K562 (cell line): Measurements from ENCODE around the gene COL4A2. TPM values are rescaled to one million over a fixed set of nuclear protein-coding genes. Genes with fewer than 3 reads are reported as not detected.
A peak's percentile ranks its signal among the peaks of the same experiment; 100 is the strongest.

Experiments
- ATAC-seq: fragments of 200-7000 bp; cut with Tn5 transposase; 3 replicates; pipeline ENCODE4 v1.9.1; 2020; ENCODE audit warnings: moderate library complexity
- BruUV-seq: library from RNA; stranded (reverse); fragments of 400-500 nt; replicated peaks from 2 replicates; lab custom pipeline; 2021; lab: Mats Ljungman, UMichigan
- CTCF ChIA-PET: fragments of 300-600 bp; formaldehyde crosslinking; extraction: SDS; loops from one replicate; lab custom pipeline; 2021; ENCODE audit warnings: low intra/inter-chr PET ratio; lab: Yijun Ruan, JAX
- POLR2A ChIA-PET: fragments of 300-600, 350-650 bp; sonication (Branson Sonifier 250); formaldehyde crosslinking; extraction: SDS; loops from one replicate; lab custom pipeline; 2021; ENCODE audit warnings: antibody characterized with exemption, inconsistent platforms; lab: Yijun Ruan, JAX
- DNase-seq, 4 experiments: peaks; one replicate each; pipeline versions ENCODE4 v3.0.0 to v3.0.0-alpha.2; 2011 to 2018; ENCODE audit warnings: low spot score in 3 of 4, mixed read lengths in 3 of 4; ENCODE audit errors: extremely low read depth in 1 of 4
- FAIRE-seq: peaks from 2 replicates; lab custom pipeline; 2011; peaks lifted over from hg19 to GRCh38; lab: Jason Lieb, UNC
- H2AFZ ChIP-seq: 2 replicates; pipeline ENCODE4 v1.6.0; 2011; ENCODE audit warnings: low read depth, low read length, control low read depth, inconsistent platforms
- H3K27ac ChIP-seq: fragments of 200-600 bp; 3 replicates; pipeline ENCODE4 v1.8.0; 2011; ENCODE audit warnings: low read depth, mild to moderate bottlenecking, control low read depth, inconsistent platforms, low read length, moderate library complexity, mixed read lengths; ENCODE audit errors: extremely low read depth
- H3K27me3 ChIP-seq, 2 experiments: fragments of 300-600 bp in 1 of 2; 2 replicates in 1 of 2; 3 replicates in 1 of 2; pipeline versions ENCODE4 v1.6.0 to v1.8.0; 2011; ENCODE audit warnings: inconsistent platforms in 2 of 2, low read length in 2 of 2, mild to moderate bottlenecking in 1 of 2, mixed read lengths in 1 of 2, moderate library complexity in 1 of 2; ENCODE audit not compliant: control insufficient read depth in 2 of 2, insufficient read depth in 2 of 2
- H3K36me3 ChIP-seq: fragments of 300-600 bp; 3 replicates; pipeline ENCODE4 v1.8.0; 2011; ENCODE audit warnings: mild to moderate bottlenecking, low read length, inconsistent platforms; ENCODE audit not compliant: control insufficient read depth, insufficient read depth
- H3K4me1 ChIP-seq, 2 experiments: fragments of 200-600 bp in 1 of 2; replicated peaks in 1 of 2; 2 replicates in 1 of 2; 3 replicates in 1 of 2; pipeline versions ENCODE4 v1.5.1 to v1.8.0; 2011; ENCODE audit warnings: inconsistent platforms in 2 of 2, low read length in 2 of 2, mild to moderate bottlenecking in 1 of 2, mixed read lengths in 1 of 2, moderate library complexity in 1 of 2; ENCODE audit not compliant: control insufficient read depth in 2 of 2, insufficient read depth in 2 of 2
- H3K4me2 ChIP-seq: 2 replicates; pipeline ENCODE4 v1.6.1; 2011; ENCODE audit warnings: low read length, control low read depth, inconsistent platforms, mixed read lengths; ENCODE audit not compliant: insufficient read depth
- H3K4me3 ChIP-seq: fragments of 200-600 bp; sonication (generic), shearing (Covaris generic); 2 replicates; pipeline ENCODE4 v1.5.1; 2016; ENCODE audit warnings: control low read depth, inconsistent platforms
- H3K79me2 ChIP-seq: fragments of 200-600 bp; 3 replicates; pipeline ENCODE4 v1.8.0; 2011; ENCODE audit warnings: low read length, inconsistent platforms; ENCODE audit not compliant: control insufficient read depth, insufficient read depth
- H3K9ac ChIP-seq, 2 experiments: 2 replicates each; pipeline versions ENCODE4 v1.6.0 to v1.6.1; 2011; ENCODE audit warnings: low read depth in 2 of 2, low read length in 2 of 2, control low read depth in 1 of 2, inconsistent platforms in 1 of 2, mild to moderate bottlenecking in 1 of 2, mixed read lengths in 1 of 2; ENCODE audit not compliant: insufficient read depth in 1 of 2
- H3K9me1 ChIP-seq: one replicate; pipeline ENCODE4 v1.6.0; 2011; ENCODE audit warnings: inconsistent platforms, mild to moderate bottlenecking, low read length, moderate library complexity; ENCODE audit not compliant: control insufficient read depth, insufficient read depth
- H3K9me3 ChIP-seq: replicated peaks from 2 replicates; pipeline ENCODE4 v1.5.1; 2011; ENCODE audit warnings: low read depth, low read length, inconsistent platforms; ENCODE audit not compliant: control insufficient read depth, insufficient read depth
- H4K20me1 ChIP-seq: replicated peaks from 2 replicates; pipeline ENCODE4 v1.6.1; 2011; ENCODE audit warnings: low read length, inconsistent platforms, mixed read lengths; ENCODE audit not compliant: control insufficient read depth, insufficient read depth
- BCL6 ChIP-seq: fragments of 250-450 bp; sonication (Bioruptor Pico); IDR thresholded peaks from 2 replicates; pipeline ENCODE4 v1.4.0; 2020
- CHAMP1 ChIP-seq: fragments of 450-650 bp; IDR thresholded peaks from 2 replicates; pipeline ENCODE4 v1.6.1; 2016; ENCODE audit warnings: mild to moderate bottlenecking
- ESRRA ChIP-seq: fragments of 450-650 bp; IDR thresholded peaks from 2 replicates; pipeline ENCODE4 v1.6.1; 2014; ENCODE audit warnings: low read depth, mild to moderate bottlenecking, moderate library complexity, borderline replicate concordance
- IRF2 ChIP-seq: sonication (generic); formaldehyde crosslinking; IDR thresholded peaks from 2 replicates; pipeline ENCODE4 v1.8.1; 2022; ENCODE audit warnings: mild to moderate bottlenecking, missing genetic modification reagents
- PCBP1 ChIP-seq: fragments of 200-400 bp; formaldehyde crosslinking; IDR thresholded peaks from 2 replicates; pipeline ENCODE4 v1.6.1; 2018; ENCODE audit warnings: mild to moderate bottlenecking, low read depth, low read length; ENCODE audit not compliant: poor library complexity, severe bottlenecking
- RHOXF2B ChIP-seq: fragments of 250-450 bp; sonication (Bioruptor Pico); conservative IDR thresholded peaks from 2 replicates; pipeline ENCODE4 v1.5.1; 2021
- SETDB1 ChIP-seq: IDR thresholded peaks from one replicate; pipeline ENCODE4 v1.6.1; 2012; ENCODE audit warnings: low read length, control low read depth, inconsistent platforms
- TAF7 ChIP-seq: fragments of 450-650 bp; IDR thresholded peaks from 2 replicates; pipeline ENCODE4 v1.6.1; 2016; ENCODE audit warnings: missing genetic modification characterization, missing compliant biosample characterization
- ZBTB26 ChIP-seq: fragments of 450-650 bp; formaldehyde crosslinking; IDR thresholded peaks from 2 replicates; pipeline ENCODE4 v1.4.0; 2022; ENCODE audit warnings: missing genetic modification characterization
- ZNF316 ChIP-seq: fragments of 450-650 bp; IDR thresholded peaks from 2 replicates; pipeline ENCODE4 v1.6.1; 2016
- WGBS: fragments of 100-300 bp; shearing (Covaris generic); methylation state at CpG from one replicate; pipeline ENCODE4 v1.1.6; 2016; ENCODE audit warnings: low coverage, mixed read lengths; ENCODE audit not compliant: insufficient coverage; ENCODE audit errors: missing lambda C conversion rate; 5-methylcytosine and 5-hydroxymethylcytosine counted together
- in situ Hi-C: fragments of 300-500 bp; cut with MboI; formaldehyde crosslinking; loops from 4 replicates; pipeline ENCODE4 v1.15.0; 2018; ENCODE audit warnings: inconsistent platforms, mixed read lengths
- intact Hi-C: fragments of 100-400 bp; cut with micrococcal nuclease; formaldehyde crosslinking; loops from 2 replicates; pipeline ENCODE4 v1.14.2; 2022
- polyA plus RNA-seq, 8 experiments: library from polyadenylated mRNA; depleted of rRNA in 4 of 8; stranded (reverse) in 5 of 8; unstranded in 3 of 8; fragments of >200 nt; fragmentation: Nextera tagmentation in 2 of 8; fragmentation: Illumina TruSeq in 1 of 8; extraction: Ambion mirVana in 2 of 8; extraction: Trizol in 1 of 8; gene quantifications; 2 replicates each; pipeline versions ENCODE4 v1.2.1 to v1.2.3, GENCODE V29; 2011 to 2014; ENCODE audit warnings: inconsistent platforms in 1 of 8, missing spikeins in 1 of 8
- total RNA-seq, 7 experiments: library from RNA; depleted of rRNA in 6 of 7; stranded (reverse); fragments of >200 nt in 6 of 7; fragmentation: Illumina TruSeq in 2 of 7; extraction: Trizol in 2 of 7; gene quantifications; 2 replicates each; pipeline versions ENCODE4 v1.2.1 to v1.2.3, GENCODE V29; 2011 to 2021; ENCODE audit warnings: low replicate concordance in 1 of 7

Gene COL4A2
- total and polyA plus RNA-seq, 9 of the 15 experiments (the other 6 are each of a cell fraction or from before 2014, with no cell fraction given): 0.13 to 15.2 (median 8.1) TPM

GRCh38 chr13:110501188-110501587, 194.1 kb downstream of the COL4A2 start (continued):
- TF ChIP-seq ZBTB26 (CRISPR knock-in tag): no peak
- TF ChIP-seq, all 486 proteins: peak for 0

GRCh38 chr13:110503037-110503901, 196.2 kb downstream of the COL4A2 start:
- POLR2A ChIA-PET: interaction anchor here (0.8 kb wide), 1 partner anchor 12 kb away, joined by 3 read pairs; no protein-coding TSS in a partner anchor
- no peak for TF ChIP-seq CHAMP1
- TF ChIP-seq RHOXF2B (CRISPR knock-in tag): no peak
- TF ChIP-seq ZNF316: peak; percentile 47
- no peak for TF ChIP-seq PCBP1
- TF ChIP-seq IRF2 (CRISPR knock-in tag): no peak
- no peak for TF ChIP-seq ZBTB26 (CRISPR knock-in tag)
- no peak for TF ChIP-seq ESRRA
- TF ChIP-seq SETDB1: no peak
- no peak for TF ChIP-seq BCL6 (CRISPR knock-in tag)
- TF ChIP-seq TAF7 (tag): no peak

More at GRCh38 chr13:110503037-110503901, 196.2 kb downstream of the COL4A2 start:
- Histone ChIP-seq H3K4me2 (peak overlapping the region; percentile 37), H4K20me1 (no peaks in the 10 kb centered on the region), H3K36me3 (no peaks in the 10 kb centered on the region), H3K79me2 (no peaks in the 10 kb centered on the region; the same call in 2 of the 3 replicates), H3K9ac (peak overlapping the region; percentile 72 to 85), H3K9me3 (0 out of 2 replicates have a peak, but pooled peaks cover 1% of the 10 kb centered on the region), H3K4me1 (peaks cover 44 to 54% of the 10 kb centered on the region in 2 experiments), H3K9me1 (peaks cover 3% of the 10 kb centered on the region), H2AFZ (peak overlapping the region; percentile 97), H3K27ac (peak overlapping the region; percentile 83), H3K27me3 (no peaks in the 10 kb centered on the region), H3K4me3 (peak overlapping the region; percentile 18)
- intact Hi-C loops: no loop called here
- ATAC-seq: peak; percentile 58
- FAIRE-seq: peak; percentile 82
- in situ Hi-C loops: no loop called here
- CTCF ChIA-PET: no interaction called here
- WGBS: 47% methylated on average over 10 of the region's 20 CpGs
- no TSS peak for BruUV-seq
- DNase-seq: peak; percentile 25 to 71 (median 40)
